OCI-LY1 (cell line): ENCODE results near the gene KIAA0319L.

ENCODE experiments used
- CTCF ChIP-seq: fragments of 200-600 bp; sonication (generic), shearing (Covaris generic); IDR thresholded peaks from 2 replicates; pipeline ENCODE4 v1.5.1; 2017; ENCODE audit warnings: mild to moderate bottlenecking, antibody characterized with exemption, low read length, moderate library complexity, mixed read lengths
- EZH2 ChIP-seq: fragments of 200-600 bp; sonication (generic), shearing (Covaris generic); IDR thresholded peaks from 2 replicates; pipeline ENCODE4 v1.8.0; 2017; ENCODE audit warnings: borderline replicate concordance, mixed run types, mild to moderate bottlenecking, antibody characterized with exemption, low read length, moderate library complexity, mixed read lengths

- TF ChIP-seq CTCF: no peak
- no peak for TF ChIP-seq EZH2
Measured at GRCh38 chr1:35590476-35591040, 33.4 kb upstream of the KIAA0319L start.
